GM21619 (cell line): ENCODE measurements around the gene PGP.
"Not testable (repeated sequence)": the region's sequence is repeated elsewhere in the genome, so short reads cannot be mapped to it uniquely, and the experiment has no call there.

Source experiments
- ATAC-seq: cut with Tn5 transposase; IDR thresholded peaks from one replicate; pipeline ENCODE4 v1.9.1; 2021; ENCODE audit not compliant: unreplicated experiment

The PGP gene

GRCh38 chr16:2223221-2223941 is 8.7 kb upstream of the PGP start, which contains the start of gene E4F1:
Gene E4F1 (plus strand): TSS chr16:2223591. CDS start chr16:2223614, 23 bp downstream.
- peak; percentile 92 for ATAC-seq

GRCh38 chr16:2216330-2216729 is 1.7 kb upstream of the PGP start:
- no peak for ATAC-seq

GRCh38 chr16:2213817-2214718 is 572 bp downstream of the PGP start:
- ATAC-seq: no peak

GRCh38 chr16:2212362-2213324 is 2.0 kb downstream of the PGP start:
- no peak for ATAC-seq

GRCh38 chr16:2211923-2212347 is 2.7 kb downstream of the PGP start:
- ATAC-seq: no peak

GRCh38 chr16:2210386-2211365 is 4.0 kb downstream of the PGP start, which contains the start of gene BRICD5:
Gene BRICD5 (minus strand): TSS chr16:2210863. CDS start chr16:2210833, 30 bp downstream.
- ATAC-seq: no peak

- ATAC-seq: no peak
Observed at GRCh38 chr16:2210009-2210332, 4.7 kb downstream of the PGP start.

GRCh38 chr16:2209258-2210008 is 5.2 kb downstream of the PGP start:
- no peak for ATAC-seq

GRCh38 chr16:2208772-2209171 is 5.9 kb downstream of the PGP start:
- no peak for ATAC-seq

GRCh38 chr16:2208308-2208707 is 6.3 kb downstream of the PGP start:
- no peak for ATAC-seq

GRCh38 chr16:2207872-2208271 is 6.8 kb downstream of the PGP start:
- ATAC-seq: no peak

GRCh38 chr16:2206780-2207433 is 7.7 kb downstream of the PGP start:
- no peak for ATAC-seq

GRCh38 chr16:2206420-2206779 is 8.2 kb downstream of the PGP start:
- no peak for ATAC-seq

GRCh38 chr16:2205967-2206313 is 8.7 kb downstream of the PGP start:
- peak; percentile 27 for ATAC-seq

GRCh38 chr16:2205104-2205966 is 9.3 kb downstream of the PGP start, which contains the start of gene MLST8:
Gene MLST8 (plus strand): TSS chr16:2205454. CDS start chr16:2206086, 632 bp downstream.
- ATAC-seq: peak; percentile 54

GRCh38 chr16:2204416-2205103 is 10.1 kb downstream of the PGP start:
- ATAC-seq: no peak

GRCh38 chr16:2203119-2203688 is 11.4 kb downstream of the PGP start:
- ATAC-seq: not testable (repeated sequence)
